ENCODE results near the gene HOXA13.

HOXA13 gene

DNA sequence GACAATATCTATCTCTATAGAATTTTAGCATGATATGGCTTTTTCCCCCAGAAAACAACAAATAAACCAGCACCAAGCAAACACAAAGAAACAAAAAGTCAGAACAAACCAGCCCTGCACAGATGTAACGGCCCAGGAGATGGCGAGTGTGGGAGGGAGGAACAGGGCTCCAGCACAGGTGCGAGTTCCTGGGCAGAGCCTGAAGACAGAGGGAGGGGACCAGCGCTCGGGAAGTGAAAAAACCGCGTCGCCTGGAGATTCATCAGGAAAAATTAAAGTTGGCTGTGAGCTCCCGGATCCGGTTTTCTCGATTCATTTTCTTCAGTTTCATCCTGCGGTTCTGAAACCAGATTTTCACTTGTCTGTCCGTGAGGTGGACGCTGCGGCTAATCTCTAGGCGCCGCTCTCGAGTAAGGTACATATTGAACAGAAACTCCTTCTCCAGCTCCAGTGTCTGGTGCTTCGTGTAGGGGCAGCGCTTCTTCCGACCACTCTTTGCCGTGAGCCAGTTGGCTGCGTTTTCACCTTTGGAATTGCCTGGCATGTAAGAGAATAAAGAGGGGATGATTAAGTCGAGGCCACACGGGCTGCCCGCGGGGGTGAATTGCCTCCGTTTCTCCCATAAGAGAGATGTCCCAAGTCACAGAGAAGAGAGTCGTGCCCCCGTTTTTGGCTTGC, 28.1 kb downstream of the HOXA13 start (continued):
- TF ChIP-seq ZBTB1 (tag by site-specific recombination; IDR thresholded peaks at IDR 0.05) (no peak), PRDM4 (tag by site-specific recombination; IDR thresholded peaks at IDR 0.05) (no peak), ZNF776 (tag by site-specific recombination; IDR thresholded peaks at IDR 0.05; ENCODE audit: borderline replicate concordance) (no peak), ZNF404 (tag by site-specific recombination; IDR thresholded peaks at IDR 0.05) (no peak), ZNF473 (tag by site-specific recombination; IDR thresholded peaks at IDR 0.05) (no peak), ZNF157 (tag by site-specific recombination; IDR thresholded peaks at IDR 0.05) (no peak), MEIS1 (CRISPR knock-in tag; IDR thresholded peaks at IDR 0.05; ENCODE audit: borderline replicate concordance) (no peak), ZNF146 (tag by site-specific recombination; IDR thresholded peaks at IDR 0.05) (no peak), BCL11B (tag by site-specific recombination; IDR thresholded peaks at IDR 0.05; ENCODE audit: low read depth) (no peak), ZIC2 (tag by site-specific recombination; IDR thresholded peaks at IDR 0.05) (no peak), ZNF785 (tag by site-specific recombination; IDR thresholded peaks at IDR 0.05) (no peak), MZF1 (tag by site-specific recombination; IDR thresholded peaks at IDR 0.05; ENCODE audit: borderline replicate concordance) (no peak), ZNF23 (tag by site-specific recombination; IDR thresholded peaks at IDR 0.05; ENCODE audit: borderline replicate concordance) (no peak), ZNF501 (tag by site-specific recombination; IDR thresholded peaks at IDR 0.05) (0 out of 2 replicates have a peak, but pooled peaks have one; percentile 43), REPIN1 (tag by site-specific recombination; IDR thresholded peaks at IDR 0.05; ENCODE audit: low read depth) (no peak), ZNF768 (tag by site-specific recombination; IDR thresholded peaks at IDR 0.05) (no peak), TRIM28 (IDR thresholded peaks at IDR 0.05; ENCODE audit: borderline replicate concordance, low read length) (no peak), ZNF391 (tag by site-specific recombination; IDR thresholded peaks at IDR 0.05; ENCODE audit: borderline replicate concordance, low read depth) (no peak), ZNF174 (tag by site-specific recombination; IDR thresholded peaks at IDR 0.05) (no peak), KLF16 (tag by site-specific recombination; IDR thresholded peaks at IDR 0.05) (no peak), ZNF18 (tag by site-specific recombination; IDR thresholded peaks at IDR 0.05) (no peak), SALL2 (tag by site-specific recombination; IDR thresholded peaks at IDR 0.05; ENCODE audit: borderline replicate concordance) (no peak), GLI4 (tag by site-specific recombination; IDR thresholded peaks at IDR 0.05) (no peak), GLIS1 (tag by site-specific recombination; IDR thresholded peaks at IDR 0.05) (no peak; the same call in 1 of the 2 replicates), ZNF843 (tag by site-specific recombination; IDR thresholded peaks at IDR 0.05) (no peak), ZNF701 (tag by site-specific recombination; IDR thresholded peaks at IDR 0.05) (no peak), ZNF416 (tag by site-specific recombination; IDR thresholded peaks at IDR 0.05) (no peak), CTCF (tag by site-specific recombination; IDR thresholded peaks at IDR 0.05) (no peak), ZNF561 (tag by site-specific recombination; IDR thresholded peaks at IDR 0.05; ENCODE audit: borderline replicate concordance) (no peak), ZNF514 (tag by site-specific recombination; IDR thresholded peaks at IDR 0.05) (no peak), ZNF112 (tag by site-specific recombination; IDR thresholded peaks at IDR 0.05) (no peak)
- TF ChIP-seq, protein P1, sequence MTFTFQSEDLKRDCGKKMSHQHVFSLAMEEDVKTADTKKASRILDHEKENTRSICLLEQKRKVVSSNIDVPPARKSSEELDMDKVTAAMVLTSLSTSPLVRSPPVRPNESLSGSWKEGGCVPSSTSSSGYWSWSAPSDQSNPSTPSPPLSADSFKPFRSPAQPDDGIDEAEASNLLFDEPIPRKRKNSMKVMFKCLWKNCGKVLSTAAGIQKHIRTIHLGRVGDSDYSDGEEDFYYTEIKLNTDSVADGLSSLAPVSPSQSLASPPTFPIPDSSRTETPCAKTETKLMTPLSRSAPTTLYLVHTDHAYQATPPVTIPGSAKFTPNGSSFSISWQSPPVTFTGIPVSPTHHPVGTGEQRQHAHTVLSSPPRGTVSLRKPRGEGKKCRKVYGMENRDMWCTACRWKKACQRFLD (tag by site-specific recombination; IDR thresholded peaks at IDR 0.05): no peak
- TF ChIP-seq, protein P2, sequence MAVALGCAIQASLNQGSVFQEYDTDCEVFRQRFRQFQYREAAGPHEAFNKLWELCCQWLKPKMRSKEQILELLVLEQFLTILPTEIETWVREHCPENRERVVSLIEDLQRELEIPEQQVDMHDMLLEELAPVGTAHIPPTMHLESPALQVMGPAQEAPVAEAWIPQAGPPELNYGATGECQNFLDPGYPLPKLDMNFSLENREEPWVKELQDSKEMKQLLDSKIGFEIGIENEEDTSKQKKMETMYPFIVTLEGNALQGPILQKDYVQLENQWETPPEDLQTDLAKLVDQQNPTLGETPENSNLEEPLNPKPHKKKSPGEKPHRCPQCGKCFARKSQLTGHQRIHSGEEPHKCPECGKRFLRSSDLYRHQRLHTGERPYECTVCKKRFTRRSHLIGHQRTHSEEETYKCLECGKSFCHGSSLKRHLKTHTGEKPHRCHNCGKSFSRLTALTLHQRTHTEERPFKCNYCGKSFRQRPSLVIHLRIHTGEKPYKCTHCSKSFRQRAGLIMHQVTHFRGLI (tag by site-specific recombination; IDR thresholded peaks at IDR 0.05): no peak
